ENCODE results near the gene NEURL1B.

- TF ChIP-seq TAF1 (IDR thresholded peaks at IDR 0.05; ENCODE audit: borderline replicate concordance, low read depth, low read length) (no peak), POLR2AphosphoS5 (IDR thresholded peaks at IDR 0.05; ENCODE audit: low read depth, low read length) (no peak)
Observed at GRCh38 chr5:172645271-172646055, 4.4 kb downstream of the NEURL1B start.

Data from GM12892 (cell line).